Stimulated activated CD8-positive, alpha-beta memory T cell treated with anti-CD3 and anti-CD28 coated beads, Interleukin-2, amount 100 ng/mL, for 1 hour (primary cell): ENCODE data around the gene LUZP2.
"Not testable (repeated sequence)": the region's sequence is repeated elsewhere in the genome, so short reads cannot be mapped to it uniquely, and the experiment has no call there.

Experiments used
- DNase-seq, 2 donors: peaks; one replicate each; pipeline ENCODE4 v3.0.0-alpha.2; 2020; ENCODE audit warnings: low read depth in 2 of 2

LUZP2 gene

GRCh38 chr11:24820541-24820940 is 323.7 kb downstream of the LUZP2 start:
- no peak for DNase-seq

- DNase-seq = no peak
Observed at GRCh38 chr11:24828938-24829605, 332.2 kb downstream of the LUZP2 start.

GRCh38 chr11:24833573-24833972 is 336.7 kb downstream of the LUZP2 start:
- DNase-seq = no peak

- DNase-seq = no peak
Observed at GRCh38 chr11:24837112-24837511, 340.3 kb downstream of the LUZP2 start.

- no peak for DNase-seq
Observed at GRCh38 chr11:24842308-24842707, 345.5 kb downstream of the LUZP2 start.

- no peak for DNase-seq
Observed at GRCh38 chr11:24844406-24844805, 347.6 kb downstream of the LUZP2 start.

- DNase-seq = no peak
Observed at GRCh38 chr11:24848857-24849256, 352.0 kb downstream of the LUZP2 start.

GRCh38 chr11:24855951-24856350 is 359.1 kb downstream of the LUZP2 start:
- no peak for DNase-seq

- DNase-seq = no peak
Observed at GRCh38 chr11:24859801-24860300, 363.0 kb downstream of the LUZP2 start.

GRCh38 chr11:24861440-24861839 is 364.6 kb downstream of the LUZP2 start:
- DNase-seq = no peak

GRCh38 chr11:24866743-24867142 is 369.9 kb downstream of the LUZP2 start:
- DNase-seq = no peak

- DNase-seq = no peak
Observed at GRCh38 chr11:24870048-24870447, 373.2 kb downstream of the LUZP2 start.

GRCh38 chr11:24872186-24872585 is 375.3 kb downstream of the LUZP2 start:
- DNase-seq = no peak

- DNase-seq = no peak
Observed at GRCh38 chr11:24872651-24873311, 375.9 kb downstream of the LUZP2 start.

GRCh38 chr11:24880962-24881361 is 384.1 kb downstream of the LUZP2 start:
- no peak for DNase-seq

GRCh38 chr11:24885580-24886173 is 388.8 kb downstream of the LUZP2 start:
- no peak for DNase-seq

GRCh38 chr11:24886880-24887619 is 390.2 kb downstream of the LUZP2 start:
- no peak for DNase-seq

- no peak for DNase-seq
Observed at GRCh38 chr11:24890426-24890825, 393.6 kb downstream of the LUZP2 start.

GRCh38 chr11:24891845-24892492 is 395.1 kb downstream of the LUZP2 start:
- DNase-seq = not testable (repeated sequence)

GRCh38 chr11:24896118-24896835 is 399.4 kb downstream of the LUZP2 start:
- DNase-seq = no peak

GRCh38 chr11:24900514-24900913 is 403.7 kb downstream of the LUZP2 start:
- no peak for DNase-seq
